ENCODE results near the gene TTLL11.

- TF ChIP-seq CTCF (IDR thresholded peaks at IDR 0.05; ENCODE audit: insufficient read depth, low read depth, low read length), result no peak
- TF ChIP-seq EZH2 (IDR thresholded peaks at IDR 0.05; ENCODE audit: insufficient read depth, low read length), result no peak
These were observed 14.6 kb downstream of the TTLL11 start for GRCh38 chr9:122078557-122078956.
